ENCODE data around the gene TMEM184A.

GRCh38 chr7:1558841-1559625 is 3.0 kb upstream of the TMEM184A start:
- no peak for TF ChIP-seq CTCF (IDR thresholded peaks at IDR 0.05)
- TF ChIP-seq POLR2A (IDR thresholded peaks at IDR 0.05) = no peak
